ENCODE data around the gene ABHD12B. TPM values are rescaled to one million over a fixed set of nuclear protein-coding genes. Genes with fewer than 3 reads are reported as not detected.
A peak's percentile ranks its signal among the peaks of the same experiment; 100 is the strongest.

Gene ABHD12B
- total and polyA plus RNA-seq, 2 of the 13 experiments (the other 11 are each of a cell fraction or from before 2014, with no cell fraction given), result not detected

- TF ChIP-seq SAP130 (CRISPR knock-in tag; IDR thresholded peaks at IDR 0.05; ENCODE audit: low read depth), result peak; percentile 64
- peak; percentile 66 for TF ChIP-seq PPARG (CRISPR knock-in tag; conservative IDR thresholded peaks at IDR 0.05)
- TF ChIP-seq KAT8 (CRISPR knock-in tag; IDR thresholded peaks at IDR 0.05), result 0 out of 2 replicates have a peak, but pooled peaks have one; percentile 40
- TF ChIP-seq RXRB (CRISPR knock-in tag; IDR thresholded peaks at IDR 0.05; ENCODE audit: borderline replicate concordance), result peak; percentile 85; the same call in 1 of the 2 replicates
- peak; percentile 51 for TF ChIP-seq HNF1A (IDR thresholded peaks at IDR 0.05; ENCODE audit: low read depth)
- no peak for TF ChIP-seq HNF1A (CRISPR knock-in tag; IDR thresholded peaks at IDR 0.05; ENCODE audit: borderline replicate concordance)
- TF ChIP-seq POLR2AphosphoS2 (IDR thresholded peaks at IDR 0.05; ENCODE audit: low read depth, low read length), result no peak
- TF ChIP-seq TBL1XR1 (IDR thresholded peaks at IDR 0.05; ENCODE audit: borderline replicate concordance, low read length, partially characterized antibody), result peak; percentile 96
- no peak for TF ChIP-seq ATF7-NPFF (CRISPR knock-in tag; IDR thresholded peaks at IDR 0.05; ENCODE audit: low read depth)
- TF ChIP-seq ELF3 (CRISPR knock-in tag; IDR thresholded peaks at IDR 0.05), result peak; percentile 62; the same call in 1 of the 2 replicates
- peak; percentile 27; the same call in 1 of the 2 replicates for TF ChIP-seq NFYB (CRISPR knock-in tag; IDR thresholded peaks at IDR 0.05)
- TF ChIP-seq RERE (CRISPR knock-in tag; IDR thresholded peaks at IDR 0.05; ENCODE audit: low read depth), result peak; percentile 55; the same call in 1 of the 2 replicates
- peak; percentile 100 for TF ChIP-seq BCL6 (CRISPR knock-in tag; IDR thresholded peaks at IDR 0.05)
- peak; percentile 50; the same call in 1 of the 2 replicates for TF ChIP-seq ONECUT2 (CRISPR knock-in tag; IDR thresholded peaks at IDR 0.05)
- TF ChIP-seq HDAC2 (CRISPR knock-in tag; IDR thresholded peaks at IDR 0.05), result peak; percentile 77
- peak; percentile 85; the same call in 1 of the 2 replicates for TF ChIP-seq HMG20A (CRISPR knock-in tag; IDR thresholded peaks at IDR 0.05; ENCODE audit: borderline replicate concordance)
- TF ChIP-seq ELF1 (CRISPR knock-in tag; IDR thresholded peaks at IDR 0.05), result 0 out of 2 replicates have a peak, but pooled peaks have one; percentile 21
- TF ChIP-seq RARA (CRISPR knock-in tag; IDR thresholded peaks at IDR 0.05), result peak; percentile 98
- no peak for TF ChIP-seq FOXP1 (IDR thresholded peaks at IDR 0.05)
- peak; percentile 60; the same call in 1 of the 2 replicates for TF ChIP-seq FOXP1 (CRISPR knock-in tag; IDR thresholded peaks at IDR 0.05)
- peak; percentile 78 for TF ChIP-seq NCOA2 (CRISPR knock-in tag; IDR thresholded peaks at IDR 0.05)
- TF ChIP-seq TCF12 (IDR thresholded peaks at IDR 0.05), result no peak
- 0 out of 2 replicates have a peak, but pooled peaks have one; percentile 36 for TF ChIP-seq TCF12 (CRISPR knock-in tag; IDR thresholded peaks at IDR 0.05)
These were observed 32.8 kb upstream of the ABHD12B start (continued) for GRCh38 chr14:50839048-50839447.
